Amniotic stem cell (primary cell): Measurements from ENCODE around the gene CNDP1.

Experiments
- DNase-seq: peaks from one replicate; lab custom pipeline; 2025; lab: John Stamatoyannopoulos, UW

CNDP1 gene

DNA sequence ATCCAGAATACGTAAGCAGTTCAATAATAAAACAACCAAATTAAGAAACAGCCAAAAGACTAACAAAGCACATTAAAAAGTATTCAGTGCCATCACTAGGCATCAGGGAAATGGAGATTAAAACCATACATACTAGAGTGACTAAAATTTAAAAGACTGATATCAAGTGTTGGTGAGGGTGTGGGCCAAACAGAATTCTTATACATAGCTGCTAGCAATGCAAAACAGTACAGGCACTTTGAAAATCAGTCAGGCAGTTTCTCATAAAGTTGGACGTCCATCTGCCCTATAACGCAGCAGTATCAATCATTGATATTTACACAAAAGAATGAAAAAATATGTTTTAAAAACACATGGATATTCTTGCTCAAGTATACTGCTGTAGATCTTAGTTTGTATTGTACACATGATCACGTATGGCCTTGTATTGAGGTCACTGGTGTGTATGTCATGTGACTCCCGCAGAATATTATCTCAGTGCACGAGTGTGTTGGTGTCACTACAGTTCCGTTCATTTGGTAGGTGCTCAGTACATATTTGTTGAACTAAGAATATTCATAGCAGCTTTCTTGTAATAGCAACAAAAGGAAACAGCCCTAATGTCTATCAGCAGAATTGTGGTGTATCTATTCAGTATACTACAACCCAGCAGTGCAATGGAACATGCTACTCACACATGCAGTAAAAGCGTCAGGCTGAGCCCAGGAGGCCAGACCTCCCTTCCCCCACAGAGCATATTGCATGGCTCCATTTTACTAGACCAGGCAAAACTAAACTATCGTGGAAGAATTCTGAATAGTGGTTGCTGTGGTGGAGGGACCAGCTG lies 92.0 kb downstream of the CNDP1 start:
- no peak for DNase-seq

DNA sequence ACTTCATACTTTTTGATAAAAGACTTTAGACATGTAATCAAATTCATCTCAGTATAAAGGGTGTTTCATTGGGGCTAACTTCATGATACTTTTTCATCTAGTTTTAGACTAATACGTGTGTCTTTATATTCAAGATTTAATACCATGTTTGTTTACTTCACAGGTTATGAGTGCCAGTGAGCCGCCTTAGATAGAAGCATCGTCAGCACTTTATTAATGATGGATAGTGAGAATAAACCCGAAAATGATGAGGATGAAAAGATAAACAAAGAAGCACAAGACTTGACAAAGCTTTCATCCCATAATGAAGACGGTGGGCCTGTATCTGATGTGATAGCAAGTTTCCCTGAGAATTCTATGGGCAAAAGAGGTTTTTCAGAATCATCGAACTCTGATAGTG lies 96.5 kb downstream of the CNDP1 start:
- no peak for DNase-seq

- DNase-seq, result no peak
Observed at GRCh38 chr18:74631212-74631611, 96.9 kb downstream of the CNDP1 start.

DNA sequence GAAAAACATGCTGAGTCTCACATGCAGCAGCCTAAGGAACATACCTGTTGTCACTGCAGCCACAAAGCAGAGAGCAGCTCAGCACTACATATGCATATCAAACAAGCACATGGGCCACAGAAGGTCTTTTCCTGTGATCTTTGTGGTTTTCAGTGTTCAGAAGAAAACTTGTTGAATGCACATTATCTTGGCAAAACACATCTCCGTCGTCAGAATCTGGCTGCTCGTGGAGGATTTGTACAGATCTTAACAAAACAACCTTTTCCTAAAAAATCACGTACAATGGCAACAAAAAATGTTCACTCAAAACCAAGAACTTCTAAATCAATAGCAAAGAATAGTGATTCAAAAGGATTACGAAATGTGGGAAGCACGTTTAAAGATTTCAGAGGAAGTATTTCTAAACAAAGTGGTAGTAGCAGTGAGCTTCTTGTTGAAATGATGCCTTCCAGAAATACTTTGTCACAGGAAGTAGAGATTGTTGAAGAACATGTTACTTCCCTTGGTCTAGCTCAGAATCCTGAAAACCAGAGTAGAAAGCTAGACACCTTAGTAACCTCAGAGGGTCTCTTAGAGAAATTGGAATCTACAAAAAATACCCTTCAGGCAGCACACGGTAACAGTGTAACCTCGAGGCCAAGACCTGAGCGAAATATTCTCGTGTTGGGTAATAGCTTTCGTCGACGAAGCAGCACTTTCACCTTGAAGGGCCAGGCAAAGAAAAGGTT lies 97.5 kb downstream of the CNDP1 start:
- no peak for DNase-seq

DNA sequence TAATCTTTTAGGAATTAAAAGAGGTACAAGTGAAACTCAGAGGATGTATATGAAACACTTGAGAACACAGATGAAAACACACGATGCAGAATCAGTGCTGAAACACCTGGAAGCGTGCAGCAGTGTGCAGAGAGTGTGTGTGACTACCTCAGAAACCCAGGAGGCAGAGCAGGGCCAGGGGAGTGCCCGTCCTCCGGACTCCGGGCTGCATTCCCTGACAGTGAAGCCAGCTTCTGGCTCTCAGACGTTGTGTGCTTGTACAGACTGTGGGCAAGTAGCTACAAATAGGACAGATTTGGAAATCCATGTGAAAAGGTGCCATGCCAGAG lies 98.0 kb downstream of the CNDP1 start:
- no peak for DNase-seq

DNA sequence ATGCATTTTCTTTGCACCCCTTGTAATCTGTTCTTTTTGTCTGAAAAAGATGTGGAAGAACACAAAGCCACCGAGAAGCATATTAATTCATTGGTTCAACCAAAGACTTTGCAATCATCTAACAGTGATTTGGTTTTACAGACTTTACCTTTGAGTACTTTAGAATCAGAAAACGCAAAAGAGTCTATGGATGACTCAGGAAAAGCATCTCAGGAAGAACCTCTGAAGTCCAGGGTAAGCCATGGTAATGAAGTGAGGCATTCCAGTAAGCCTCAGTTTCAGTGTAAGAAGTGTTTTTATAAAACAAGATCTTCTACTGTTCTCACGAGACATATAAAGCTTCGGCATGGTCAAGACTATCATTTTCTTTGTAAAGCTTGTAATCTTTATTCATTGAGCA lies 98.6 kb downstream of the CNDP1 start:
- DNase-seq, result no peak

- DNase-seq, result no peak
Observed at GRCh38 chr18:74633652-74634352, 99.5 kb downstream of the CNDP1 start.

- no peak for DNase-seq
Observed at GRCh38 chr18:74635224-74635975, 101.1 kb downstream of the CNDP1 start.
